Measurements from ENCODE around the gene MRPS18C. TPM values are rescaled to one million over a fixed set of nuclear protein-coding genes. Genes with fewer than 3 reads are reported as not detected.

Gene MRPS18C
- total RNA-seq, 5 donors from 2014 or later (not counting 1 experiment from before 2014, with no cell fraction given), result 11.1 to 36.2 (median 32.9) TPM

GRCh38 chr4:83456184-83456501, 285 bp downstream of the MRPS18C start:
- H3K9me3 ChIP-seq, result no peaks in the 10 kb centered on the region
- H3K4me1 Mint-ChIP-seq, result peaks cover 48 to 62% (median 62%) of the 10 kb centered on the region in 3 donors
- peak overlapping the region; percentile 96 for H3K27ac ChIP-seq (ENCODE audit: low read length)
- peak overlapping the region; percentile 81 to 95 for H3K4me3 ChIP-seq (ENCODE audit: control insufficient read depth in 1 of 2, extremely low read depth in 1 of 2, low read length in 1 of 2)
- H3K4me3 Mint-ChIP-seq, result peak overlapping the region; percentile 98 to 100 (median 100)
- ATAC-seq (replicated peaks in 1 of 4) (no peak), DNase-seq (peak in 1 of 35 experiments; percentile 3)
- WGBS (ENCODE audit: insufficient coverage), result 0% methylated on average over 1 of the region's 7 CpGs
- no peaks in the 10 kb centered on the region for H3K27me3 Mint-ChIP-seq
- H3K27ac Mint-ChIP-seq, result peak overlapping the region; percentile 100
- peaks cover 15 to 17% of the 10 kb centered on the region in 2 experiments for H3K4me1 ChIP-seq (ENCODE audit: control insufficient read depth in 1 of 2, extremely low read depth in 1 of 2, insufficient read depth in 2 of 2, low read length in 2 of 2)
- H3K9me3 Mint-ChIP-seq, result no peaks in the 10 kb centered on the region
- CTCF ChIA-PET, result interaction anchor here in 1 of 2 donors (1.0 to 2.6 kb wide), 2 partner anchors 27 to 205 kb away, joined by 3 to 8 read pairs; no protein-coding TSS in a partner anchor
- H3K36me3 ChIP-seq (ENCODE audit: control insufficient read depth in 2 of 2, extremely low read depth in 1 of 2, insufficient read depth in 1 of 2, low read length in 1 of 2), result peaks cover 0 to 49% of the 10 kb centered on the region in 2 donors
- POLR2A ChIA-PET, result interaction anchor here in 1 of 2 donors (1.0 to 1.7 kb wide), 3 partner anchors 29 to 445 kb away, joined by 3 to 4 read pairs (median 4); partner anchors contain the start of genes ABRAXAS1 and HPSE
- H3K36me3 Mint-ChIP-seq, result peaks cover 32% of the 10 kb centered on the region
- H3K27me3 ChIP-seq (replicated peaks in 1 of 2; ENCODE audit: control insufficient read depth in 2 of 2, extremely low read depth in 1 of 2, insufficient read depth in 2 of 2, low read length in 1 of 2), result no peaks in the 10 kb centered on the region

DNA sequence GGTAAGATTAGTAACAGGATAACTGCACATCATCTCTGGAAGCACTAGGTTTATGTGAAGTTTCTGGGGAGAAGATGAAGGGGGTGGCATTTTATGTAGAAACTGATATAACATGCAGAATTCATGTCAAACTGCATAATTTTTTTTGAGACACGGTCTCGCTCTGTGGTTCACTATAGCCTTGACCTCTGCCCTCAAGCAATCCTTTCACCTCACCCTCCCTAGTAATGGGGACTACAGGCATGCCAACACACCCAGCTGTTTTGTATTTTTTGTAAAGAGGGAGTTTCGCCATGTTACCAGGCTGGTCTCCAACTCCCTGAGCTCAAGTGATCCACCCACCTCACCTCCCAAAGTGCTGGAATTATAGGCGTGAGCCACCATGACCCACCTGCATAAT, 17.6 kb downstream of the MRPS18C start:
- H3K27ac ChIP-seq (ENCODE audit: low read length), result no peak overlapping the region
- Mint-ChIP-seq H3K27me3 (no peaks in the 10 kb centered on the region), H3K4me3 (no peak overlapping the region), H3K4me1 (peaks cover 0 to 6% (median 6%) of the 10 kb centered on the region in 3 donors), H3K9me3 (no peaks in the 10 kb centered on the region), H3K36me3 (peaks cover 33% of the 10 kb centered on the region), H3K27ac (no peak overlapping the region)
- WGBS (ENCODE audit: insufficient coverage), result no CpG with 5 or more reads among the region's 4 CpGs
- H3K27me3 ChIP-seq (replicated peaks in 1 of 2; ENCODE audit: control insufficient read depth in 2 of 2, extremely low read depth in 1 of 2, insufficient read depth in 2 of 2, low read length in 1 of 2), result no peaks in the 10 kb centered on the region
- CTCF ChIA-PET, result interaction anchor here in 1 of 2 donors (1.0 kb wide), 1 partner anchor 170 kb away, joined by 3 read pairs; no protein-coding TSS in a partner anchor
- no peaks in the 10 kb centered on the region for H3K4me1 ChIP-seq (ENCODE audit: control insufficient read depth in 1 of 2, extremely low read depth in 1 of 2, insufficient read depth in 2 of 2, low read length in 2 of 2)
- DNase-seq (no peak), ATAC-seq (replicated peaks in 1 of 4) (no peak)
- H3K4me3 ChIP-seq (ENCODE audit: control insufficient read depth in 1 of 2, extremely low read depth in 1 of 2, low read length in 1 of 2), result no peak overlapping the region
- peaks cover 0 to 18% of the 10 kb centered on the region in 2 donors for H3K36me3 ChIP-seq (ENCODE audit: control insufficient read depth in 2 of 2, extremely low read depth in 1 of 2, insufficient read depth in 1 of 2, low read length in 1 of 2)
- no peaks in the 10 kb centered on the region for H3K9me3 ChIP-seq
- POLR2A ChIA-PET, result no interaction called here

DNA sequence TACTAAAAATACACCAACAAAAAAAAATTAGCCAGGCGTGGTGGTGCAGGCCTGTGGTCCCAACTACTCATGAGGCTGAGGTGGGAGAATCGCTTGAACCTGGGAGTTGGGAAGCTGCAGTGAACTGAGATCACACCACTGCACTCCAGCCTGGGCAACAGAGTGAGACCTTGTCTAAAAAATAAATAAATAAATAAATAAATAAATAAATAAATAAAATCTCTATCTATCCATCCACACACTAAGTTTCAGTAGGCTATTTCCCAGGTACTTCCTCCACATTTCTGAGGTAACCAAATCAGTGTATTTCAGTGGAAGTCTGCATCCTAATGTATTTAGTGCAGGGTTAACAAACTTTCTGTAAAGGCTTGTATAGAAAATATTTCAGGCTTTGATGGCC, 18.1 kb downstream of the MRPS18C start:
- CTCF ChIA-PET, result interaction anchor here (0.6 to 1.3 kb wide), 2 partner anchors 17 to 43 kb away, joined by 3 read pairs; no protein-coding TSS in a partner anchor
- H3K27me3 ChIP-seq (replicated peaks in 1 of 2; ENCODE audit: control insufficient read depth in 2 of 2, extremely low read depth in 1 of 2, insufficient read depth in 2 of 2, low read length in 1 of 2), result no peaks in the 10 kb centered on the region
- no peaks in the 10 kb centered on the region for H3K27me3 Mint-ChIP-seq
- H3K4me1 ChIP-seq (ENCODE audit: control insufficient read depth in 1 of 2, extremely low read depth in 1 of 2, insufficient read depth in 2 of 2, low read length in 2 of 2), result no peaks in the 10 kb centered on the region
- H3K27ac ChIP-seq (ENCODE audit: low read length), result no peak overlapping the region
- no peak for DNase-seq
- no peaks in the 10 kb centered on the region for H3K9me3 Mint-ChIP-seq
- peaks cover 0 to 6% (median 6%) of the 10 kb centered on the region in 3 donors for H3K4me1 Mint-ChIP-seq
- WGBS (ENCODE audit: insufficient coverage), result no CpG with 5 or more reads among the region's 2 CpGs
- H3K9me3 ChIP-seq, result no peaks in the 10 kb centered on the region
- peaks cover 0 to 18% of the 10 kb centered on the region in 2 donors for H3K36me3 ChIP-seq (ENCODE audit: control insufficient read depth in 2 of 2, extremely low read depth in 1 of 2, insufficient read depth in 1 of 2, low read length in 1 of 2)
- peaks cover 36% of the 10 kb centered on the region for H3K36me3 Mint-ChIP-seq
- no peak overlapping the region for H3K4me3 Mint-ChIP-seq
- H3K27ac Mint-ChIP-seq, result no peak overlapping the region
- ATAC-seq (replicated peaks in 1 of 4), result no peak
- POLR2A ChIA-PET, result interaction anchor here (0.6 to 2.0 kb wide), 3 partner anchors 15 to 1042 kb away, joined by 3 to 7 read pairs (median 6); no protein-coding TSS in a partner anchor
- H3K4me3 ChIP-seq (ENCODE audit: control insufficient read depth in 1 of 2, extremely low read depth in 1 of 2, low read length in 1 of 2), result no peak overlapping the region

- Mint-ChIP-seq H3K4me3 (peak within 1 kb of the TSS; percentile 98 to 100 (median 99)), H3K27me3 (no peaks in the 10 kb centered on the region), H3K4me1 (peaks cover 30 to 36% (median 35%) of the 10 kb centered on the region in 3 donors), H3K9me3 (no peaks in the 10 kb centered on the region), H3K27ac (peak within 1 kb of the TSS; percentile 98 to 99), H3K36me3 (peaks cover 4% of the 10 kb centered on the region)
- H3K4me3 ChIP-seq (ENCODE audit: control insufficient read depth in 1 of 2, extremely low read depth in 1 of 2, low read length in 1 of 2), result peak within 1 kb of the TSS; percentile 73 to 82
- no peaks in the 10 kb centered on the region for H3K9me3 ChIP-seq
- under 1% methylated on average over 73 of the region's 93 CpGs for WGBS (ENCODE audit: insufficient coverage)
- no peaks in the 10 kb centered on the region for H3K36me3 ChIP-seq (ENCODE audit: control insufficient read depth in 2 of 2, extremely low read depth in 1 of 2, insufficient read depth in 1 of 2, low read length in 1 of 2)
- ChIA-PET POLR2A (interaction anchor here (0.6 to 1.5 kb wide), 8 partner anchors 28 to 1161 kb away, joined by 3 to 6 read pairs (median 4); partner anchors contain the start of genes COPS4 (in 1 of the 2), HELQ (in 1 of the 2), HPSE (in 1 of the 2) and MRPS18C (in 1 of the 2)), CTCF (interaction anchor here (0.6 to 2.5 kb wide), 9 partner anchors 25 to 1200 kb away, joined by 3 to 8 read pairs (median 3); partner anchors contain the start of genes HELQ (in 1 of the 2) and MRPS18C (in 1 of the 2))
- H3K27me3 ChIP-seq (replicated peaks in 1 of 2; ENCODE audit: control insufficient read depth in 2 of 2, extremely low read depth in 1 of 2, insufficient read depth in 2 of 2, low read length in 1 of 2), result no peaks in the 10 kb centered on the region
- ATAC-seq (replicated peaks in 1 of 4), result peak; percentile 91 to 98 (median 94)
- peak; percentile 87 to 98 (median 93) for DNase-seq
- peak within 1 kb of the TSS; percentile 59 for H3K27ac ChIP-seq (ENCODE audit: low read length)
- peaks cover 10 to 18% of the 10 kb centered on the region in 2 experiments for H3K4me1 ChIP-seq (ENCODE audit: control insufficient read depth in 1 of 2, extremely low read depth in 1 of 2, insufficient read depth in 2 of 2, low read length in 2 of 2)
Observed at GRCh38 chr4:83484500-83485461, 28.9 kb downstream of the MRPS18C start, which contains the start of gene ABRAXAS1. Gene ABRAXAS1, minus strand, starts transcription at chr4:83485100. Its CDS starts 28 bp downstream, at chr4:83485072.

- Mint-ChIP-seq H3K4me1 (peaks cover 24 to 31% (median 30%) of the 10 kb centered on the region in 3 donors), H3K9me3 (no peaks in the 10 kb centered on the region), H3K27me3 (no peaks in the 10 kb centered on the region), H3K4me3 (no peak overlapping the region), H3K36me3 (no peaks in the 10 kb centered on the region), H3K27ac (peak overlapping the region; percentile 78 to 88)
- 95% methylated on average over 3 of the region's 3 CpGs for WGBS (ENCODE audit: insufficient coverage)
- H3K27me3 ChIP-seq (replicated peaks in 1 of 2; ENCODE audit: control insufficient read depth in 2 of 2, extremely low read depth in 1 of 2, insufficient read depth in 2 of 2, low read length in 1 of 2), result no peaks in the 10 kb centered on the region
- no peaks in the 10 kb centered on the region for H3K36me3 ChIP-seq (ENCODE audit: control insufficient read depth in 2 of 2, extremely low read depth in 1 of 2, insufficient read depth in 1 of 2, low read length in 1 of 2)
- ATAC-seq (replicated peaks in 1 of 4) (no peak), DNase-seq (no peak)
- H3K9me3 ChIP-seq, result no peaks in the 10 kb centered on the region
- H3K4me3 ChIP-seq (ENCODE audit: control insufficient read depth in 1 of 2, extremely low read depth in 1 of 2, low read length in 1 of 2), result no peak overlapping the region
- H3K4me1 ChIP-seq (ENCODE audit: control insufficient read depth in 1 of 2, extremely low read depth in 1 of 2, insufficient read depth in 2 of 2, low read length in 2 of 2), result peaks cover 10 to 18% of the 10 kb centered on the region in 2 experiments
- ChIA-PET POLR2A (interaction anchor here in 1 of 2 donors (0.9 to 1.5 kb wide), 2 partner anchors 12 to 30 kb away, joined by 4 read pairs; no protein-coding TSS in a partner anchor), CTCF (interaction anchor here in 1 of 2 donors (0.5 to 0.6 kb wide), 2 partner anchors 599 to 1024 kb away, joined by 5 to 7 read pairs; no protein-coding TSS in a partner anchor)
- no peak overlapping the region for H3K27ac ChIP-seq (ENCODE audit: low read length)
Observed at GRCh38 chr4:83486457-83487129, 30.7 kb downstream of the MRPS18C start.
